ENCODE data around the gene MET. TPM values are rescaled to one million over a fixed set of nuclear protein-coding genes. Genes with fewer than 3 reads are reported as not detected.
A peak's percentile ranks its signal among the peaks of the same experiment; 100 is the strongest.

MET gene
- total and polyA plus RNA-seq, 2 of the 13 experiments (the other 11 are each of a cell fraction or from before 2014, with no cell fraction given) = 21.8 to 31.5 TPM

DNA sequence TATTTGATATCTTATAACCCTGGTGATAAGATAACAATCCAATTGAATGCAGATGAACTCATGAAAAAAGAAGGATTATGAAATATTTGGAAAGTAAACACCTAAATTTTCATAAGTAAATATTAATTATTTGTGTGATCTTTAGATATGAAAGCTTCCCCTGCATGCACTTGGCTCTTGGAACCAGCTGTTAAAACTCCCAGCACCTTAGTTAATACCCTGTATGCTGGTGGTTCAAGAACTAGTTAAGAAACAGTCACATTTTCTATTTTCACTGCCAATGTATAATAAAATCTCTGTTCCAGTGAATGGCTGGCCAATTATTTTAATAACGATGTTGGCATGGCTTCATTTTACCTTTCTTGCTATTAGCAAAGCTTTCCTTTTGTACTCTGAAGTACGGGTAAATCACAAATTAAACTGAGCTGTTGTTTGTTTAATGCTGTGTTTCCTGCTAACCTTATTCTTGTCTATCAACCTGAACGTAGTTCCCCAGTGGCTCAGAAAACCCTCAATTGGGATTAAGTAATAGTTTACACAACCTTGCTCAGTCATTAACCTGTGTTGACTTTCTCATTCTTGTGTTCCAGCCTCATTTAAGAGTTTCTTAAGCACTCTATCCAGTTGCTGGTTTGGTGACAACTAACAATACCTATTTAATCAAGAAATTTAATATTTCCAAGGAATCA is 38.9 kb downstream of the MET start (continued):
- no peak for TF ChIP-seq ZNF576 (CRISPR knock-in tag; IDR thresholded peaks at IDR 0.05)
- TF ChIP-seq CBFB (CRISPR knock-in tag; IDR thresholded peaks at IDR 0.05) = no peak
- TF ChIP-seq ZNF614 (CRISPR knock-in tag; IDR thresholded peaks at IDR 0.05; ENCODE audit: borderline replicate concordance) = no peak
- TF ChIP-seq TAF1 (CRISPR knock-in tag; IDR thresholded peaks at IDR 0.05) = no peak
- TF ChIP-seq, protein P1, sequence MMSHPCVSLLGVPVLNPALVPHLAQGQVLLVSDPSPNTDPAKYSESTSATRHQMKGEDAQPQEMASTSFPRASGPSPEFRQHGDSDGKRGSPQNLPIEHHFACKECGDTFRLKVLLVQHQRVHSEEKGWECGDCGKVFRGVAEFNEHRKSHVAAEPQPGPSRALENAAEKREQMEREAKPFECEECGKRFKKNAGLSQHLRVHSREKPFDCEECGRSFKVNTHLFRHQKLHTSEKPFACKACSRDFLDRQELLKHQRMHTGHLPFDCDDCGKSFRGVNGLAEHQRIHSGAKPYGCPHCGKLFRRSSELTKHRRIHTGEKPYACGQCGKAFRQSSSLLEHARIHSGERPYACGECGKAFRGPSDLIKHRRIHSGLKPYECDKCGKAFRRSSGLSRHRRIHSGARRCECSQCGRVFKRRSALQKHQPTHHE (CRISPR knock-in tag; IDR thresholded peaks at IDR 0.05; ENCODE audit: borderline replicate concordance) = no peak
- TF ChIP-seq, protein P2, sequence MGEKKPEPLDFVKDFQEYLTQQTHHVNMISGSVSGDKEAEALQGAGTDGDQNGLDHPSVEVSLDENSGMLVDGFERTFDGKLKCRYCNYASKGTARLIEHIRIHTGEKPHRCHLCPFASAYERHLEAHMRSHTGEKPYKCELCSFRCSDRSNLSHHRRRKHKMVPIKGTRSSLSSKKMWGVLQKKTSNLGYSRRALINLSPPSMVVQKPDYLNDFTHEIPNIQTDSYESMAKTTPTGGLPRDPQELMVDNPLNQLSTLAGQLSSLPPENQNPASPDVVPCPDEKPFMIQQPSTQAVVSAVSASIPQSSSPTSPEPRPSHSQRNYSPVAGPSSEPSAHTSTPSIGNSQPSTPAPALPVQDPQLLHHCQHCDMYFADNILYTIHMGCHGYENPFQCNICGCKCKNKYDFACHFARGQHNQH (CRISPR knock-in tag; IDR thresholded peaks at IDR 0.05) = no peak
- TF ChIP-seq ZNF234 (CRISPR knock-in tag; conservative IDR thresholded peaks at IDR 0.05) = no peak
- peak; percentile 59 for TF ChIP-seq ELF3 (CRISPR knock-in tag; IDR thresholded peaks at IDR 0.05)
- no peak for TF ChIP-seq ZNF34 (CRISPR knock-in tag; IDR thresholded peaks at IDR 0.05; ENCODE audit: borderline replicate concordance)
- TF ChIP-seq SMAD9 (CRISPR knock-in tag; IDR thresholded peaks at IDR 0.05) = no peak
- no peak for TF ChIP-seq ZNF20 (CRISPR knock-in tag; IDR thresholded peaks at IDR 0.05)
- TF ChIP-seq NFIC (IDR thresholded peaks at IDR 0.05; ENCODE audit: low read length) = 0 out of 2 replicates have a peak, but pooled peaks have one; percentile 40
- TF ChIP-seq THYN1 (CRISPR knock-in tag; IDR thresholded peaks at IDR 0.05; ENCODE audit: borderline replicate concordance, low read depth) = no peak
- no peak for TF ChIP-seq ZNF343 (CRISPR knock-in tag; IDR thresholded peaks at IDR 0.05)
- TF ChIP-seq NCOA2 (CRISPR knock-in tag; IDR thresholded peaks at IDR 0.05) = peak; percentile 51; the same call in 1 of the 2 replicates
- TF ChIP-seq, protein P3, sequence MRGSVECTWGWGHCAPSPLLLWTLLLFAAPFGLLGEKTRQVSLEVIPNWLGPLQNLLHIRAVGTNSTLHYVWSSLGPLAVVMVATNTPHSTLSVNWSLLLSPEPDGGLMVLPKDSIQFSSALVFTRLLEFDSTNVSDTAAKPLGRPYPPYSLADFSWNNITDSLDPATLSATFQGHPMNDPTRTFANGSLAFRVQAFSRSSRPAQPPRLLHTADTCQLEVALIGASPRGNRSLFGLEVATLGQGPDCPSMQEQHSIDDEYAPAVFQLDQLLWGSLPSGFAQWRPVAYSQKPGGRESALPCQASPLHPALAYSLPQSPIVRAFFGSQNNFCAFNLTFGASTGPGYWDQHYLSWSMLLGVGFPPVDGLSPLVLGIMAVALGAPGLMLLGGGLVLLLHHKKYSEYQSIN (CRISPR knock-in tag; IDR thresholded peaks at IDR 0.05; ENCODE audit: borderline replicate concordance) = no peak
- TF ChIP-seq, protein P4, sequence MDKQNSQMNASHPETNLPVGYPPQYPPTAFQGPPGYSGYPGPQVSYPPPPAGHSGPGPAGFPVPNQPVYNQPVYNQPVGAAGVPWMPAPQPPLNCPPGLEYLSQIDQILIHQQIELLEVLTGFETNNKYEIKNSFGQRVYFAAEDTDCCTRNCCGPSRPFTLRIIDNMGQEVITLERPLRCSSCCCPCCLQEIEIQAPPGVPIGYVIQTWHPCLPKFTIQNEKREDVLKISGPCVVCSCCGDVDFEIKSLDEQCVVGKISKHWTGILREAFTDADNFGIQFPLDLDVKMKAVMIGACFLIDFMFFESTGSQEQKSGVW (CRISPR knock-in tag; IDR thresholded peaks at IDR 0.05; ENCODE audit: borderline replicate concordance) = no peak
- TF ChIP-seq ZNF33B (CRISPR knock-in tag; IDR thresholded peaks at IDR 0.05) = no peak
- TF ChIP-seq MTERF4 (CRISPR knock-in tag; IDR thresholded peaks at IDR 0.05) = no peak
- TF ChIP-seq, protein P5, sequence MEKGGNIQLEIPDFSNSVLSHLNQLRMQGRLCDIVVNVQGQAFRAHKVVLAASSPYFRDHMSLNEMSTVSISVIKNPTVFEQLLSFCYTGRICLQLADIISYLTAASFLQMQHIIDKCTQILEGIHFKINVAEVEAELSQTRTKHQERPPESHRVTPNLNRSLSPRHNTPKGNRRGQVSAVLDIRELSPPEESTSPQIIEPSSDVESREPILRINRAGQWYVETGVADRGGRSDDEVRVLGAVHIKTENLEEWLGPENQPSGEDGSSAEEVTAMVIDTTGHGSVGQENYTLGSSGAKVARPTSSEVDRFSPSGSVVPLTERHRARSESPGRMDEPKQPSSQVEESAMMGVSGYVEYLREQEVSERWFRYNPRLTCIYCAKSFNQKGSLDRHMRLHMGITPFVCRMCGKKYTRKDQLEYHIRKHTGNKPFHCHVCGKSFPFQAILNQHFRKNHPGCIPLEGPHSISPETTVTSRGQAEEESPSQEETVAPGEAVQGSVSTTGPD (CRISPR knock-in tag; IDR thresholded peaks at IDR 0.05) = no peak
- TF ChIP-seq SOX6 (IDR thresholded peaks at IDR 0.05) = no peak
- TF ChIP-seq SOX6 (CRISPR knock-in tag; IDR thresholded peaks at IDR 0.05) = peak; percentile 75; the same call in 1 of the 2 replicates

Data from HepG2 (cell line).